Measurements from ENCODE around the gene APP. TPM values are rescaled to one million over a fixed set of nuclear protein-coding genes. Genes with fewer than 3 reads are reported as not detected.

The APP gene
- total and polyA plus RNA-seq, 2 of the 13 experiments (the other 11 are each of a cell fraction or from before 2014, with no cell fraction given): 70.6 to 262 TPM

DNA sequence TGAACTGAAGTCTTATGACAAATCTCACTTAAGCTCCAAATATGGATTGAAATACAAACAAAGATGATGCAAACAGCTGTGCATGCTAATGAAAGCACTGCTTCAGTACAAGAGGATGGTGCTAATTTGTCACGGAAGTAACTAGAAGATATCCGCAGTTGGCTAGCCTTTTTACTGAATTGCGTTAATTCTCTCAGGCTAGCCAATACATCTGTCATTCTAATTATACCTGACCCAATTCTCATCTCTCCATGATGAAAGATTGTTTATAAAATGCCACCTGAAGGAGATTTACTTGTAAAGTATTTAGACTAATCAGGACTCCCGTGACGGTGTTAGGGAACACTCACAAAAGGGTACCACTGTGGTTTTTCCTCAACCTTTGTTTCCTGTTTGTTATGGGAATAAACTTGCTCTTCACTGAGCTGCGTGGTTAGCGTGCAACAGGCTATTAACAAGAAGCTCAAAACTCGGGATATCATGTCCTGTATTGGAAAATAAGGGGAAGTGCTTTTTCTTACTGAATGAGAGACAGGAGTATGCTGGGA is 162.5 kb downstream of the APP start:
- no peak overlapping the region for H3K27ac ChIP-seq (ENCODE audit: extremely low read length, insufficient read depth, low read length)
- DNase-seq (ENCODE audit: low spot score) (no peak), FAIRE-seq (no peak), ATAC-seq (no peak)
- H3K79me2 ChIP-seq (ENCODE audit: insufficient read depth, low read length): no peaks in the 10 kb centered on the region
- H3K36me3 ChIP-seq (replicated peaks in 1 of 2; ENCODE audit: control insufficient read depth in 1 of 2, insufficient read depth in 2 of 2, low read length in 2 of 2): no peaks in the 10 kb centered on the region
- H3K4me3 ChIP-seq (replicated peaks in 1 of 3; ENCODE audit: insufficient read depth in 1 of 3, low read depth in 2 of 3, low read length in 3 of 3): no peak overlapping the region
- no peaks in the 10 kb centered on the region for H4K20me1 ChIP-seq (ENCODE audit: insufficient read depth, low read length)
- ChIA-PET CTCF (ENCODE audit: low intra/inter-chr PET ratio, low total read pairs) (no interaction called here), POLR2A (no interaction called here)
- no TSS peak for BruUV-seq (replicated peaks)
- in situ Hi-C loops (cut with HindIII; ENCODE audit: extremely low pct_ligation_motif_present, low pct_unique_long_range_greater_than_20kb): no loop called here
- WGBS (ENCODE audit: low lambda C conversion rate): 73% methylated on average over 8 of the region's 8 CpGs
- H2AFZ ChIP-seq (ENCODE audit: low read length): no peak overlapping the region
- H3K4me1 ChIP-seq (ENCODE audit: insufficient read depth, low read length): no peaks in the 10 kb centered on the region
- no peaks in the 10 kb centered on the region for H3K9me3 ChIP-seq (ENCODE audit: low read length)
- H3K4me2 ChIP-seq (ENCODE audit: low read depth, low read length): no peak overlapping the region
- no peak overlapping the region for H3K9ac ChIP-seq (ENCODE audit: insufficient read depth, low read depth, low read length)
- TF ChIP-seq ZNF232 (CRISPR knock-in tag; IDR thresholded peaks at IDR 0.05; ENCODE audit: borderline replicate concordance): no peak
- intact Hi-C loops (cut with micrococcal nuclease; ENCODE audit: unreplicated experiment): no loop called here
- no peaks in the 10 kb centered on the region for H3K27me3 ChIP-seq (ENCODE audit: control insufficient read depth in 1 of 2, insufficient read depth in 2 of 2, low read length in 2 of 2)

DNA sequence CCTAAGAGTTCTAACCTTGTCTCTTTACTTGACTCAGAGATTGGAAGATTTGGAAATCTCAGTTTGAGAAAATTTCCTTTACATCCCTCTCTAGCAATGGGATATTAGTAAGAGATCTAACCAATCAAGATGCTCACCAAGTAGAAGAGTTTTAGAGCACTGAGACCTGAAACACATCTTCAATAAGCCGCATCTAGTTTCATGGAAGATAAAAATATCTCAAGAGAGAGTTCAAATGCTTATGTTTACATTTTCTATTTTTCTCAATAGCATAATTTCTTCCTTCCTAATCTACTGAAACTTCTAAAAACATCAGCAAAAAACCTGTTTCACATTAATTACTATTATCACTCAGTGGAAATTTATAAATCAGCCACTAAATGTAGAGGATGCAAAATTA is 165.1 kb downstream of the APP start:
- in situ Hi-C loops (cut with HindIII; ENCODE audit: extremely low pct_ligation_motif_present, low pct_unique_long_range_greater_than_20kb) (no loop called here), intact Hi-C loops (cut with micrococcal nuclease; ENCODE audit: unreplicated experiment) (no loop called here)
- TF ChIP-seq STAT6 (CRISPR knock-in tag; IDR thresholded peaks at IDR 0.05; ENCODE audit: borderline replicate concordance) (no peak), FOSL2 (CRISPR knock-in tag; IDR thresholded peaks at IDR 0.05) (no peak), ZNF33A (CRISPR knock-in tag; IDR thresholded peaks at IDR 0.05; ENCODE audit: borderline replicate concordance) (no peak), MEIS2 (CRISPR knock-in tag; IDR thresholded peaks at IDR 0.05) (no peak), ZNF615 (CRISPR knock-in tag; IDR thresholded peaks at IDR 0.05; ENCODE audit: borderline replicate concordance) (no peak), PTBP1 (IDR thresholded peaks at IDR 0.05; ENCODE audit: low read depth, low read length, poor library complexity, severe bottlenecking) (no peak), NR2F1 (CRISPR knock-in tag; IDR thresholded peaks at IDR 0.05) (no peak), NFYB (CRISPR knock-in tag; IDR thresholded peaks at IDR 0.05) (no peak), TCF7L2 (IDR thresholded peaks at IDR 0.05; ENCODE audit: low read depth, low read length) (no peak), ZNF552 (CRISPR knock-in tag; IDR thresholded peaks at IDR 0.05; ENCODE audit: borderline replicate concordance) (no peak), ZNF136 (CRISPR knock-in tag; IDR thresholded peaks at IDR 0.05; ENCODE audit: low read depth) (no peak), SALL1 (CRISPR knock-in tag; IDR thresholded peaks at IDR 0.05) (no peak), HIVEP1 (CRISPR knock-in tag; IDR thresholded peaks at IDR 0.05) (no peak), ZBTB21 (CRISPR knock-in tag; IDR thresholded peaks at IDR 0.05) (no peak), STAT5B (CRISPR knock-in tag; IDR thresholded peaks at IDR 0.05) (no peak), RCOR2 (CRISPR knock-in tag; IDR thresholded peaks at IDR 0.05) (no peak)
- Histone ChIP-seq H4K20me1 (ENCODE audit: insufficient read depth, low read length) (no peaks in the 10 kb centered on the region), H3K36me3 (replicated peaks in 1 of 2; ENCODE audit: control insufficient read depth in 1 of 2, insufficient read depth in 2 of 2, low read length in 2 of 2) (no peaks in the 10 kb centered on the region), H3K79me2 (ENCODE audit: insufficient read depth, low read length) (no peaks in the 10 kb centered on the region), H3K27me3 (ENCODE audit: control insufficient read depth in 1 of 2, insufficient read depth in 2 of 2, low read length in 2 of 2) (no peaks in the 10 kb centered on the region), H3K4me2 (ENCODE audit: low read depth, low read length) (no peak overlapping the region), H3K9ac (ENCODE audit: insufficient read depth, low read depth, low read length) (no peak overlapping the region), H3K4me3 (replicated peaks in 1 of 3; ENCODE audit: insufficient read depth in 1 of 3, low read depth in 2 of 3, low read length in 3 of 3) (no peak overlapping the region), H3K9me3 (ENCODE audit: low read length) (no peaks in the 10 kb centered on the region), H2AFZ (ENCODE audit: low read length) (no peak overlapping the region), H3K4me1 (ENCODE audit: insufficient read depth, low read length) (no peaks in the 10 kb centered on the region), H3K27ac (ENCODE audit: extremely low read length, insufficient read depth, low read length) (no peak overlapping the region)
- WGBS (ENCODE audit: low lambda C conversion rate): 90% methylated on average over 1 of the region's 1 CpG
- CTCF ChIA-PET (ENCODE audit: low intra/inter-chr PET ratio, low total read pairs): no interaction called here
- POLR2A ChIA-PET: no interaction called here
- no TSS peak for BruUV-seq (replicated peaks)
- FAIRE-seq (no peak), ATAC-seq (no peak), DNase-seq (ENCODE audit: low spot score) (no peak)

All from HepG2 (cell line).